Measurements from ENCODE around the gene GRHL3.

GRHL3 gene

DNA sequence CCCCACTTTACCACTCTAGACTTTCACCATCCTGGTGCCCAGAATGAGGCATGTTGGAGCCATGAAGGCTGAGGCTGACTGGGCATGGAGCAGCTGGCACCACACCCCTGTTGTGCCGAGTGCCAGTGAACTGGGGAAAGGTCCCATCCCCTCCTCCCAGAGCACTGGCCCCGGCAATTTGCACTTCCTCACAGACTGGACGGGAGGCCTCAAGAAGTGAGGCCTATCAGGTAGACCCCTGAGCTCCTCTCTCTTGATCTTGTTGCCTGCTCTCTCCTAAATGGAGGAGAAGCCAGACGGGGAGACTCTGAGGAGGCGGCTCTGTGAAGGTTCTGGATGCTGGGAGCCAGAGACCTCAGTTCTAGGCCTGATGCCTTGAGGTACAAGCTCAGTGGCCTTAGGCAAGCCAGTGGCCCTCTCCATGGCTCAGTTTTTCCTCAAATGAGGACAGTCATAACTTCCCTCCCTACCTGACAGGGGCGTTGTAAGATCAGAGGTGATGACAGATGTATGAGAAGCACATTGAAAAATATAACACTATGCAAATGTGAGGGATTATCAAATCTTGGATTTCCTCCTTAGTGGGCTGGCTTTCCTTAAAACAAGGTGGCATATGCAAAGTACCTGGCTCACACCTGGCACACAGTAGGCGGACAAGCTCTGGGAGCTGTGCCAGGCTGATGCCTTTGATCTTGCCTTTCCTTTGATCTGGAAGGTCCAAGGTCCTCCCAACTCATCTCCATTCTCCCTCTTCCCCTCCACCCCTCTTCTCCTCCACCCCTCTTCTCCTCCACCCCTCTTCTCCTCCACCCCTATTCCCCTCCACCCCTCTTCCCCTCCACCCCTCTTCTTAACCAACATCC lies 6.7 kb downstream of the GRHL3 start:
- Histone ChIP-seq H2AFZ (ENCODE audit: insufficient read depth, low read length, poor library complexity) (no peak overlapping the region), H3K23ac (ENCODE audit: low read length) (no peak overlapping the region)

DNA sequence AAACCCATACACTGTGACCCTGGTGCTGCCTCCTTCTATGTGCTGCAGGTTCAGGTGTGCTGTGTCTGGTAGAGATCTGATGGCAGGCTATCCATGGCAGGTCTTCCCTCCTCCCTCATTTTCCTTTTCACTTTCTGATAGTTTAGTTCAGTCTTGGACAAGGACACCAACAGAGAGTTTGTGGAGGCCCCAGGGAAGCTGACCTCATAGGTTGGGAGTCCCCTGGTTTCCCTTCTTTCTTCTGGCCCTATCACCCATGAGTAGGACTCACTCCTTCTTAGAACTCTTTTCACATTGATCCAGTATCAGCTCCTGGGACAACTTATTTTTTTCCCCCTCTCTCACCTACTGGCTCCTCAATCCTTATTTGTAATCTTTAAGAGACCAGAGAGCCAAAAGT lies 8.3 kb downstream of the GRHL3 start:
- no peak overlapping the region for H4K91ac ChIP-seq (ENCODE audit: low read depth, low read length)
- peaks cover 4% of the 10 kb centered on the region for H3K79me1 ChIP-seq (ENCODE audit: low read length)
- no peak overlapping the region for H2AFZ ChIP-seq (ENCODE audit: insufficient read depth, low read length, poor library complexity)
- peaks cover 4 to 12% of the 10 kb centered on the region in 2 experiments for H3K36me3 ChIP-seq (ENCODE audit: control insufficient read depth in 1 of 2, insufficient read depth in 2 of 2, low read length in 2 of 2)
- H3K14ac ChIP-seq (ENCODE audit: low read length), result no peak overlapping the region
- H3K27me3 ChIP-seq (ENCODE audit: insufficient read depth, low read length), result no peaks in the 10 kb centered on the region
- no peak overlapping the region for H2BK5ac ChIP-seq (ENCODE audit: low read depth, low read length, poor library complexity)
- no peak overlapping the region for H3K18ac ChIP-seq (ENCODE audit: low read length)
- no peak overlapping the region for H4K12ac ChIP-seq (ENCODE audit: low read depth, low read length)
- no peak overlapping the region for H2BK120ac ChIP-seq (ENCODE audit: insufficient read depth, low read length, poor library complexity)
- no peak overlapping the region for H2AK5ac ChIP-seq (ENCODE audit: low read length)
- no peak overlapping the region for H4K8ac ChIP-seq (ENCODE audit: low read depth, low read length)
- H3K27ac ChIP-seq (ENCODE audit: low read depth, low read length), result no peak overlapping the region
- H3K4me1 ChIP-seq (ENCODE audit: control insufficient read depth in 1 of 2, insufficient read depth in 2 of 2, low read length in 2 of 2), result peaks cover 6 to 11% of the 10 kb centered on the region in 2 experiments
- DNase-seq, result no peak
- H2BK12ac ChIP-seq (ENCODE audit: low read length), result no peak overlapping the region
- H3K9me3 ChIP-seq (ENCODE audit: insufficient read depth, low read depth, low read length), result no peaks in the 10 kb centered on the region
- H3K4me3 ChIP-seq (ENCODE audit: low read depth, low read length), result no peak overlapping the region
- no peaks in the 10 kb centered on the region for H3K79me2 ChIP-seq (ENCODE audit: control insufficient read depth, insufficient read depth, low read length, poor library complexity)
- no peak overlapping the region for H3K9ac ChIP-seq (ENCODE audit: low read length)
- no peak overlapping the region for H3K4me2 ChIP-seq (ENCODE audit: low read length)
- H3K23ac ChIP-seq (ENCODE audit: low read length), result no peak overlapping the region
- H3K4ac ChIP-seq (ENCODE audit: low read depth, low read length), result no peak overlapping the region

More for the DNA sequence above, 6.7 kb downstream of the GRHL3 start:
- DNase-seq, result no peak
- H3K36me3 ChIP-seq (ENCODE audit: control insufficient read depth in 1 of 2, insufficient read depth in 2 of 2, low read length in 2 of 2), result peaks cover 0 to 2% of the 10 kb centered on the region in 2 experiments
- no peaks in the 10 kb centered on the region for H3K9me3 ChIP-seq (ENCODE audit: insufficient read depth, low read depth, low read length)
- H3K4ac ChIP-seq (ENCODE audit: low read depth, low read length), result no peak overlapping the region
- H2BK5ac ChIP-seq (ENCODE audit: low read depth, low read length, poor library complexity), result no peak overlapping the region
- no peak overlapping the region for H3K14ac ChIP-seq (ENCODE audit: low read length)
- no peak overlapping the region for H4K8ac ChIP-seq (ENCODE audit: low read depth, low read length)
- H3K18ac ChIP-seq (ENCODE audit: low read length), result no peak overlapping the region
- H3K79me2 ChIP-seq (ENCODE audit: control insufficient read depth, insufficient read depth, low read length, poor library complexity), result peaks cover 3% of the 10 kb centered on the region
- no peak overlapping the region for H4K91ac ChIP-seq (ENCODE audit: low read depth, low read length)
- no peak overlapping the region for H4K12ac ChIP-seq (ENCODE audit: low read depth, low read length)
- no CpG with 5 or more reads among the region's 7 CpGs for whole genome bisulfite sequencing (ENCODE audit: extremely low coverage, insufficient coverage, insufficient read length)
- H3K4me3 ChIP-seq (ENCODE audit: low read depth, low read length), result no peak overlapping the region
- H3K4me1 ChIP-seq (ENCODE audit: control insufficient read depth in 1 of 2, insufficient read depth in 2 of 2, low read length in 2 of 2), result peaks cover 13 to 23% of the 10 kb centered on the region in 2 experiments
- H2BK12ac ChIP-seq (ENCODE audit: low read length), result no peak overlapping the region
- no peak overlapping the region for H3K9ac ChIP-seq (ENCODE audit: low read length)
- H2AK5ac ChIP-seq (ENCODE audit: low read length), result no peak overlapping the region
- no peak overlapping the region for H2BK120ac ChIP-seq (ENCODE audit: insufficient read depth, low read length, poor library complexity)
- H3K27me3 ChIP-seq (ENCODE audit: insufficient read depth, low read length), result no peaks in the 10 kb centered on the region
- H3K79me1 ChIP-seq (ENCODE audit: low read length), result peaks cover 16% of the 10 kb centered on the region
- no peak overlapping the region for H3K27ac ChIP-seq (ENCODE audit: low read depth, low read length)
- H3K4me2 ChIP-seq (ENCODE audit: low read length), result no peak overlapping the region

DNA sequence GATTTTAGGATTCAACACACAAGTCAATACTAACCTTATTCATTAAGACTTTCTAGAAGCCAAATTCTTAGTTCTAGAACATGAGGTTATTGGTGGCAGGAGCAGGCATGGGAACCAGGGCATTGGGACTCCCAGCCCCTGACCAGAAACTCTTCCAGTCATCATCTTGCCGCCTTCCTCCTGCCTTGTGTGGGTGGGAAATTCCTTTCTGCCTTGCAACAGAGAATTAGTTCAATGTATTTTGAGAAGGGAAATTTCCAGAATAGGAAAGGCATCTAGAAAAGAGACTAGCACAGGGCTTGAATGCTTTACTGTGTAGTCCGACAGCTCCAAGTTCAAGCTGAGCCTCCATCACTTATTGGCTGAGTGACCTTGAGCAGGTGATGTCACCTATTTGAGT lies 8.7 kb downstream of the GRHL3 start:
- Histone ChIP-seq H3K27ac (ENCODE audit: low read depth, low read length) (no peak overlapping the region), H3K4me1 (ENCODE audit: control insufficient read depth in 1 of 2, insufficient read depth in 2 of 2, low read length in 2 of 2) (peaks cover 3 to 8% of the 10 kb centered on the region in 2 experiments), H4K12ac (ENCODE audit: low read depth, low read length) (no peak overlapping the region), H4K91ac (ENCODE audit: low read depth, low read length) (no peak overlapping the region), H3K9ac (ENCODE audit: low read length) (no peak overlapping the region), H3K4ac (ENCODE audit: low read depth, low read length) (no peak overlapping the region), H2AK5ac (ENCODE audit: low read length) (no peak overlapping the region), H3K27me3 (ENCODE audit: insufficient read depth, low read length) (no peaks in the 10 kb centered on the region), H2BK120ac (ENCODE audit: insufficient read depth, low read length, poor library complexity) (no peak overlapping the region), H2BK5ac (ENCODE audit: low read depth, low read length, poor library complexity) (no peak overlapping the region), H3K4me3 (ENCODE audit: low read depth, low read length) (no peak overlapping the region), H3K79me1 (ENCODE audit: low read length) (no peaks in the 10 kb centered on the region), H4K8ac (ENCODE audit: low read depth, low read length) (no peak overlapping the region), H3K36me3 (ENCODE audit: control insufficient read depth in 1 of 2, insufficient read depth in 2 of 2, low read length in 2 of 2) (peaks cover 4 to 12% of the 10 kb centered on the region in 2 experiments), H3K18ac (ENCODE audit: low read length) (no peak overlapping the region), H2AFZ (ENCODE audit: insufficient read depth, low read length, poor library complexity) (no peak overlapping the region), H3K23ac (ENCODE audit: low read length) (no peak overlapping the region), H3K9me3 (ENCODE audit: insufficient read depth, low read depth, low read length) (no peaks in the 10 kb centered on the region), H3K14ac (ENCODE audit: low read length) (no peak overlapping the region), H3K4me2 (ENCODE audit: low read length) (no peak overlapping the region), H3K79me2 (ENCODE audit: control insufficient read depth, insufficient read depth, low read length, poor library complexity) (no peaks in the 10 kb centered on the region), H2BK12ac (ENCODE audit: low read length) (no peak overlapping the region)
- DNase-seq, result no peak
- no CpG with 5 or more reads among the region's 2 CpGs for WGBS (ENCODE audit: extremely low coverage, insufficient coverage, insufficient read length)

GRCh38 chr1:24329331-24329730 lies 10.2 kb downstream of the GRHL3 start:
- Histone ChIP-seq H4K12ac (ENCODE audit: low read depth, low read length) (no peak overlapping the region), H2AFZ (ENCODE audit: insufficient read depth, low read length, poor library complexity) (no peak overlapping the region), H3K36me3 (ENCODE audit: control insufficient read depth in 1 of 2, insufficient read depth in 2 of 2, low read length in 2 of 2) (peaks cover 4 to 12% of the 10 kb centered on the region in 2 experiments), H3K9ac (ENCODE audit: low read length) (no peak overlapping the region), H3K4me1 (ENCODE audit: control insufficient read depth in 1 of 2, insufficient read depth in 2 of 2, low read length in 2 of 2) (peaks cover 0 to 4% of the 10 kb centered on the region in 2 experiments), H3K9me3 (ENCODE audit: insufficient read depth, low read depth, low read length) (no peaks in the 10 kb centered on the region), H3K27ac (ENCODE audit: low read depth, low read length) (no peak overlapping the region), H2BK5ac (ENCODE audit: low read depth, low read length, poor library complexity) (no peak overlapping the region), H3K23ac (ENCODE audit: low read length) (no peak overlapping the region), H3K79me2 (ENCODE audit: control insufficient read depth, insufficient read depth, low read length, poor library complexity) (no peaks in the 10 kb centered on the region), H3K27me3 (ENCODE audit: insufficient read depth, low read length) (no peaks in the 10 kb centered on the region), H2AK5ac (ENCODE audit: low read length) (no peak overlapping the region), H3K79me1 (ENCODE audit: low read length) (no peaks in the 10 kb centered on the region), H3K4me2 (ENCODE audit: low read length) (no peak overlapping the region), H3K18ac (ENCODE audit: low read length) (no peak overlapping the region), H3K4me3 (ENCODE audit: low read depth, low read length) (no peak overlapping the region), H2BK12ac (ENCODE audit: low read length) (no peak overlapping the region), H3K4ac (ENCODE audit: low read depth, low read length) (no peak overlapping the region), H3K14ac (ENCODE audit: low read length) (no peak overlapping the region), H2BK120ac (ENCODE audit: insufficient read depth, low read length, poor library complexity) (no peak overlapping the region), H4K91ac (ENCODE audit: low read depth, low read length) (no peak overlapping the region), H4K8ac (ENCODE audit: low read depth, low read length) (no peak overlapping the region)
- DNase-seq, result no peak
- WGBS (ENCODE audit: extremely low coverage, insufficient coverage, insufficient read length), result no CpG with 5 or more reads among the region's 9 CpGs
